ENCODE data around the gene ADISSP.

GRCh38 chr20:3763671-3764601 is 3.6 kb downstream of the ADISSP start:
- TF ChIP-seq CTCF (IDR thresholded peaks at IDR 0.05) (no peak), POLR2A (IDR thresholded peaks at IDR 0.05) (no peak)

Measured in body of pancreas (tissue), 4 donors.